Stomach (tissue), 4 donors: ENCODE results near the gene COL19A1.

ENCODE experiments used
- EP300 ChIP-seq: sonication (generic); formaldehyde crosslinking; IDR thresholded peaks from one replicate; pipeline ENCODE4 v1.6.1; 2017; ENCODE audit warnings: antibody characterized with exemption
- POLR2A ChIP-seq, 4 donors: fragments of 450-650 bp; IDR thresholded peaks; one replicate each; pipeline ENCODE4 v1.6.1; 2016; ENCODE audit warnings: antibody characterized with exemption in 4 of 4, control low read depth in 2 of 4, mild to moderate bottlenecking in 1 of 4, moderate library complexity in 1 of 4
- TF ChIP-seq, protein P1 (sequence below), 7 experiments: fragments of 450-650 bp in 4 of 7; fragments of 200-600 bp in 3 of 7; sonication (generic) in 3 of 7; IDR thresholded peaks; one replicate each; pipeline ENCODE4 v1.5.1; 2016 to 2019; ENCODE audit warnings: antibody characterized with exemption in 7 of 7, control low read depth in 2 of 7, mild to moderate bottlenecking in 1 of 7

DNA sequence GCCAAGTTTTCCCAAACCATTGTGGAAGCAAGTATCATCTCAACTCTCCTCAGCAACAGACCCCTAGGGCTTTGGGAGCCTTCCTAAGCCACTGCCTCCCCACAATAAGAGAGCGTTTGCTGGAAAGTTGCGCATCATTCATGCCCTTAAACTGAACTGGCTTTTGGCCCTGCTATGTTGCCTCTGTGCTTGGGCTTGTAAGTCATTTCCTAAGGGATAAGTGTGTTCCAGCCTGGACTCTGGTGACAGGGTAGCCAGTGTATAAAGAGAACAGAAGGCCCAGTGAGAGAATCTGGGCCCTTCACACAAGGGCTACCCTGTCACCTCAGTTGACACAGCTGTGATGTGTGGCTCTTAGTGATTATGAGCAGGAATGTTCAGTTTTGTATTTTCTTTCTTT is 358.7 kb downstream of the COL19A1 start:
- TF ChIP-seq, protein P1, sequence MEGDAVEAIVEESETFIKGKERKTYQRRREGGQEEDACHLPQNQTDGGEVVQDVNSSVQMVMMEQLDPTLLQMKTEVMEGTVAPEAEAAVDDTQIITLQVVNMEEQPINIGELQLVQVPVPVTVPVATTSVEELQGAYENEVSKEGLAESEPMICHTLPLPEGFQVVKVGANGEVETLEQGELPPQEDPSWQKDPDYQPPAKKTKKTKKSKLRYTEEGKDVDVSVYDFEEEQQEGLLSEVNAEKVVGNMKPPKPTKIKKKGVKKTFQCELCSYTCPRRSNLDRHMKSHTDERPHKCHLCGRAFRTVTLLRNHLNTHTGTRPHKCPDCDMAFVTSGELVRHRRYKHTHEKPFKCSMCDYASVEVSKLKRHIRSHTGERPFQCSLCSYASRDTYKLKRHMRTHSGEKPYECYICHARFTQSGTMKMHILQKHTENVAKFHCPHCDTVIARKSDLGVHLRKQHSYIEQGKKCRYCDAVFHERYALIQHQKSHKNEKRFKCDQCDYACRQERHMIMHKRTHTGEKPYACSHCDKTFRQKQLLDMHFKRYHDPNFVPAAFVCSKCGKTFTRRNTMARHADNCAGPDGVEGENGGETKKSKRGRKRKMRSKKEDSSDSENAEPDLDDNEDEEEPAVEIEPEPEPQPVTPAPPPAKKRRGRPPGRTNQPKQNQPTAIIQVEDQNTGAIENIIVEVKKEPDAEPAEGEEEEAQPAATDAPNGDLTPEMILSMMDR (IDR thresholded peaks at IDR 0.05) = no peak
- TF ChIP-seq POLR2A (IDR thresholded peaks at IDR 0.05) = no peak
- no peak for TF ChIP-seq EP300
